Upper lobe of right lung (tissue), 1 donor: ENCODE data around the gene CDK18. TPM values are rescaled to one million over a fixed set of nuclear protein-coding genes. Genes with fewer than 3 reads are reported as not detected.
A peak's percentile ranks its signal among the peaks of the same experiment; 100 is the strongest.

Experiments
- ATAC-seq: fragments of 200-7000 bp; cut with Tn5 transposase; one replicate; pipeline ENCODE4 v1.9.1; 2020; ENCODE audit warnings: mild to moderate bottlenecking, moderate library complexity
- DNase-seq: peaks from one replicate; pipeline ENCODE4 v3.0.0-alpha.2; 2020
- H3K27ac ChIP-seq: fragments of 200-600 bp; one replicate; pipeline ENCODE4 v1.8.0; 2022
- H3K27me3 ChIP-seq: fragments of 200-600 bp; one replicate; pipeline ENCODE4 v1.8.0; 2022; ENCODE audit warnings: mild to moderate bottlenecking
- H3K36me3 ChIP-seq: fragments of 200-600 bp; one replicate; pipeline ENCODE4 v1.8.0; 2022
- H3K4me1 ChIP-seq: fragments of 200-600 bp; one replicate; pipeline ENCODE4 v1.8.0; 2022
- H3K4me3 ChIP-seq: fragments of 200-600 bp; one replicate; pipeline ENCODE4 v1.8.0; 2022; ENCODE audit warnings: mild to moderate bottlenecking
- H3K9me3 ChIP-seq: fragments of 200-600 bp; one replicate; pipeline ENCODE4 v1.8.0; 2022
- CTCF ChIP-seq: fragments of 200-600 bp; IDR thresholded peaks from one replicate; pipeline ENCODE4 v1.8.0; 2022; ENCODE audit warnings: antibody characterized with exemption
- intact Hi-C: fragments of 100-400 bp; cut with DNase I; formaldehyde crosslinking; loops from one replicate; pipeline ENCODE4 v1.11.0; 2022
- total RNA-seq: library from RNA; stranded (reverse); fragmentation: NEBNext Ultra II Directional; extraction: Animal tissue kit (Norgen Biotek cat#: 25700); gene quantifications from one replicate; pipeline ENCODE4 v1.2.1, GENCODE V29; 2021
- donor health status: DM: no; HTN: yes; CAD: no; lungs with severe emphysema.

The CDK18 gene
- total RNA-seq, 1 donor from 2014 or later, result 31.6 TPM

GRCh38 chr1:205571747-205572146, 67.3 kb downstream of the CDK18 start:
- Histone ChIP-seq H3K27me3 (peaks cover 15% of the 10 kb centered on the region), H3K27ac (no peak overlapping the region), H3K36me3 (no peaks in the 10 kb centered on the region), H3K9me3 (no peaks in the 10 kb centered on the region), H3K4me3 (no peak overlapping the region), H3K4me1 (peaks cover 3% of the 10 kb centered on the region)
- intact Hi-C loops, result no loop called here
- TF ChIP-seq CTCF, result no peak
- no peak for ATAC-seq
- no peak for DNase-seq

GRCh38 chr1:205572421-205572820, 68.0 kb downstream of the CDK18 start:
- H3K9me3 ChIP-seq, result no peaks in the 10 kb centered on the region
- peaks cover 3% of the 10 kb centered on the region for H3K4me1 ChIP-seq
- intact Hi-C loops, result no loop called here
- H3K36me3 ChIP-seq, result no peaks in the 10 kb centered on the region
- DNase-seq, result no peak
- TF ChIP-seq CTCF, result no peak
- ATAC-seq, result no peak
- H3K4me3 ChIP-seq, result no peak overlapping the region
- H3K27me3 ChIP-seq, result peaks cover 12% of the 10 kb centered on the region
- no peak overlapping the region for H3K27ac ChIP-seq

- DNase-seq (peak; percentile 21), ATAC-seq (no peak)
- Histone ChIP-seq H3K36me3 (no peaks in the 10 kb centered on the region), H3K4me1 (no peaks in the 10 kb centered on the region), H3K27me3 (no peaks in the 10 kb centered on the region), H3K27ac (no peak overlapping the region), H3K9me3 (no peaks in the 10 kb centered on the region), H3K4me3 (no peak overlapping the region)
- intact Hi-C loops, result no loop called here
- no peak for TF ChIP-seq CTCF
These were observed 70.9 kb downstream of the CDK18 start for GRCh38 chr1:205575294-205575885.

GRCh38 chr1:205576011-205576410, 71.5 kb downstream of the CDK18 start:
- Histone ChIP-seq H3K4me3 (no peak overlapping the region), H3K9me3 (no peaks in the 10 kb centered on the region), H3K4me1 (no peaks in the 10 kb centered on the region), H3K36me3 (no peaks in the 10 kb centered on the region), H3K27me3 (no peaks in the 10 kb centered on the region), H3K27ac (no peak overlapping the region)
- ATAC-seq (no peak), DNase-seq (peak; percentile 46)
- TF ChIP-seq CTCF, result no peak
- intact Hi-C loops, result no loop called here

GRCh38 chr1:205576805-205577761, 72.6 kb downstream of the CDK18 start:
- no peak overlapping the region for H3K27ac ChIP-seq
- H3K27me3 ChIP-seq, result no peaks in the 10 kb centered on the region
- no peak overlapping the region for H3K4me3 ChIP-seq
- DNase-seq (peak; percentile 45), ATAC-seq (no peak)
- no peak for TF ChIP-seq CTCF
- no peaks in the 10 kb centered on the region for H3K36me3 ChIP-seq
- intact Hi-C loops, result no loop called here
- no peaks in the 10 kb centered on the region for H3K4me1 ChIP-seq
- no peaks in the 10 kb centered on the region for H3K9me3 ChIP-seq
